Left lung (tissue), 10 donors: ENCODE results near the gene PERCC1. TPM values are rescaled to one million over a fixed set of nuclear protein-coding genes. Genes with fewer than 3 reads are reported as not detected.

ENCODE experiments used
- ATAC-seq: fragments of 200-7000 bp; cut with Tn5 transposase; one replicate; pipeline ENCODE4 v1.9.1; 2020; ENCODE audit warnings: moderate library complexity
- DNase-seq, 4 donors: peaks; one replicate each; pipeline ENCODE4 v3.0.0-alpha.2; 2013 to 2020
- H3K27ac ChIP-seq, 2 donors: fragments of 200-600 bp; sonication (generic) in 1 of 2; one replicate each; pipeline versions ENCODE4 v1.5.0 to v1.8.0; 2020 to 2021
- H3K27me3 ChIP-seq, 2 donors: fragments of 200-600 bp; sonication (generic) in 1 of 2; one replicate each; pipeline versions ENCODE4 v1.5.0 to v1.8.0; 2020 to 2021
- H3K36me3 ChIP-seq, 2 donors: fragments of 200-600 bp; sonication (generic) in 1 of 2; one replicate each; pipeline versions ENCODE4 v1.5.0 to v1.8.0; 2020 to 2021
- H3K4me1 ChIP-seq, 2 donors: fragments of 200-600 bp; one replicate each; pipeline ENCODE4 v1.8.0; 2021
- H3K4me3 ChIP-seq, 2 donors: fragments of 200-600 bp; sonication (generic) in 1 of 2; one replicate each; pipeline versions ENCODE4 v1.5.0 to v1.8.0; 2020 to 2021; ENCODE audit warnings: mild to moderate bottlenecking in 1 of 2
- H3K9me3 ChIP-seq, 2 donors: fragments of 200-600 bp; sonication (generic) in 1 of 2; one replicate each; pipeline versions ENCODE4 v1.5.0 to v1.8.0; 2020 to 2021
- CTCF ChIP-seq, 2 donors: fragments of 200-600 bp; sonication (generic) in 1 of 2; IDR thresholded peaks; one replicate each; pipeline versions ENCODE4 v1.5.0 to v1.8.0; 2021; ENCODE audit warnings: antibody characterized with exemption in 2 of 2
- intact Hi-C, 2 donors: fragments of 100-400 bp; cut with DNase I; formaldehyde crosslinking; loops; one replicate each; pipeline versions ENCODE4 v1.11.2 to v1.14.2; 2022
- polyA plus RNA-seq, 6 donors: library from polyadenylated mRNA; unstranded; fragments of 120-200 nt; gene quantifications; one replicate each; pipeline ENCODE4 v1.2.1, GENCODE V29; 2013; ENCODE audit not compliant: insufficient read length in 6 of 6
- total RNA-seq, 2 donors: library from RNA; stranded (reverse); fragmentation: NEBNext Ultra II Directional; extraction: Animal tissue kit (Norgen Biotek cat#: 25700); gene quantifications; one replicate each; pipeline ENCODE4 v1.2.1, GENCODE V29; 2021
- donor health status: DM: no; HTN: yes; CAD: no.
- donor health status: DM: no; HTN: no; CAD: no.

The PERCC1 gene
- total and polyA plus RNA-seq, 8 donors, result 0.31 to 4.4 (median 3.3) TPM; not detected in 1

- Histone ChIP-seq H3K4me1 (no peaks in the 10 kb centered on the region), H3K36me3 (no peaks in the 10 kb centered on the region), H3K27ac (no peak overlapping the region), H3K9me3 (no peaks in the 10 kb centered on the region), H3K27me3 (peaks cover 0 to 63% of the 10 kb centered on the region in 2 donors), H3K4me3 (no peak overlapping the region)
- intact Hi-C loops, result no loop called here
- ATAC-seq (no peak), DNase-seq (no peak)
- TF ChIP-seq CTCF (IDR thresholded peaks at IDR 0.05), result no peak
These were observed 592 bp upstream of the PERCC1 start for GRCh38 chr16:1430214-1430758.

- no peak for TF ChIP-seq CTCF (IDR thresholded peaks at IDR 0.05)
- H3K36me3 ChIP-seq, result no peaks in the 10 kb centered on the region
- H3K4me1 ChIP-seq, result no peaks in the 10 kb centered on the region
- no peak overlapping the region for H3K27ac ChIP-seq
- H3K4me3 ChIP-seq, result no peak overlapping the region
- H3K27me3 ChIP-seq, result peaks cover 0 to 63% of the 10 kb centered on the region in 2 donors
- DNase-seq (no peak), ATAC-seq (no peak)
- H3K9me3 ChIP-seq, result no peaks in the 10 kb centered on the region
- intact Hi-C loops, result no loop called here
These were observed 806 bp downstream of the PERCC1 start for GRCh38 chr16:1431497-1432270.

DNA sequence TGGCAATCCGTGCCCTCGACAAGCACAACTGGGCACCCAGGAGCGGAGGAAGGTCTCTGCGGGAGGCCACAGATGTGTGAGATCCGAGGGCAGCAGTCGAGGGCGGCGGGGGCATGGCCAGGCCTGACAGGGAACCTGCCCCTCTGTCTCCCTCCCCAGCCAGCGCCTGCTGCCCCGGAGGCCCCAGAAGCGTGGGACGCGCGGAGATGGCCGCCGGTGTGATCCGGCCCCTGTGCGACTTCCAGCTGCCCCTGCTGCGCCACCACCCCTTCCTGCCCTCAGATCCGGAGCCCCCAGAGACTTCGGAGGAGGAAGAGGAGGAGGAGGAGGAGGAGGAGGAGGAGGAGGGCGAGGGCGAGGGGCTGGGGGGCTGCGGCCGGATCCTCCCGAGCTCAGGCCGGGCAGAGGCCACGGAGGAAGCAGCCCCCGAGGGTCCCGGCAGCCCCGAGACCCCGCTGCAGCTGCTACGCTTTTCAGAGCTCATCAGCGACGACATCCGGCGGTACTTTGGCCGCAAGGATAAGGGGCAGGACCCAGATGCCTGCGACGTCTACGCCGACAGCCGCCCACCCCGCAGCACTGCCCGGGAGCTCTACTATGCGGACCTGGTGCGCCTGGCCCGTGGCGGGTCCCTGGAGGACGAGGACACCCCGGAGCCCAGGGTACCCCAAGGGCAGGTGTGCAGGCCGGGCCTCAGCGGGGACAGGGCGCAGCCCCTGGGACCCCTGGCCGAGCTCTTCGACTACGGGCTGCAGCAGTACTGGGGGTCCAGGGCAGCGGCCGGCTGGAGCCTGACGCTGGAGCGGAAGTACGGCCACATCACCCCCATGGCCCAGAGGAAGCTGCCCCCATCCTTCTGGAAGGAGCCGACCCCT, 1.7 kb downstream of the PERCC1 start:
- H3K36me3 ChIP-seq, result no peaks in the 10 kb centered on the region
- no peak for TF ChIP-seq CTCF (IDR thresholded peaks at IDR 0.05)
- DNase-seq (no peak), ATAC-seq (no peak)
- peak overlapping the region in 1 of 2 donors; percentile 13 for H3K4me3 ChIP-seq
- H3K27ac ChIP-seq, result no peak overlapping the region
- no peaks in the 10 kb centered on the region for H3K9me3 ChIP-seq
- intact Hi-C loops, result no loop called here
- H3K4me1 ChIP-seq, result no peaks in the 10 kb centered on the region
- peaks cover 0 to 63% of the 10 kb centered on the region in 2 donors for H3K27me3 ChIP-seq

DNA sequence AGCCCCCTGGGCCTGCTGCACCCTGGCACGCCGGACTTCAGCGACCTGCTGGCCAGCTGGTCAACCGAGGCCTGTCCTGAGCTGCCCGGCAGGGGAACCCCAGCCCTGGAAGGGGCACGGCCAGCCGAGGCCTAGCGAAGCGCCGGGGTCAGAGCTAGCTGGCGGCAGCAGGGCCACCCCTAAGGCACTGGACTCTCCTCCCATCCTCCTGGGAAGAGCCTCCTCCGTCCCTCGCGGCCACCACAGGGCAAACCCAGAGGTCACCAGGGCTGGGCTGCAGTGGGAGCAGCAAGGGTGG, 2.3 kb downstream of the PERCC1 start:
- Histone ChIP-seq H3K4me3 (peak overlapping the region in 1 of 2 donors; percentile 13), H3K4me1 (no peaks in the 10 kb centered on the region), H3K9me3 (no peaks in the 10 kb centered on the region), H3K27ac (no peak overlapping the region), H3K27me3 (peaks cover 0 to 61% of the 10 kb centered on the region in 2 donors), H3K36me3 (no peaks in the 10 kb centered on the region)
- no peak for DNase-seq
- intact Hi-C loops, result no loop called here
- TF ChIP-seq CTCF (IDR thresholded peaks at IDR 0.05), result no peak
- no peak for ATAC-seq

DNA sequence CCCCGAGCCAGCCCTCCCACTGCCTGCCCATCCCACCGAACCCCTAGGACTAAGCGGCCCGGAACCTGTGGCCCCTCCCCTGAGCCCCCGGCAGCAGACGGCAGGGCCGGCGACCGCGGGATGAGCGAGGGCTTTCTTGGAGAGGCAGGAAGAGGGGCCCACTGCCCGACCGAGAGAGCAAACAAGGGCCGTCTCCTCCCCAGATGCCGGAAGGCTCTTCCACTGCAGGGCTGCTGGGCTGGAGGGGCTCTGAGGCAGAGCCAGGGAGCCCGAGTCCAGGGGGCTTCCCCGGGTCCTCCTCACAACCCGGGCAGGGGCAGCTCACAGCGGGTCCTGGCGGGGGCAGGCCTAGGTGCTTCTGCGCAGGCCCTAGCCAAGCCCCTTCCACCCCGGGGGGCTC, 2.9 kb downstream of the PERCC1 start:
- no peaks in the 10 kb centered on the region for H3K9me3 ChIP-seq
- no peaks in the 10 kb centered on the region for H3K36me3 ChIP-seq
- H3K27ac ChIP-seq, result no peak overlapping the region
- DNase-seq (no peak), ATAC-seq (no peak)
- TF ChIP-seq CTCF (IDR thresholded peaks at IDR 0.05), result no peak
- no peaks in the 10 kb centered on the region for H3K4me1 ChIP-seq
- intact Hi-C loops, result no loop called here
- no peak overlapping the region for H3K4me3 ChIP-seq
- peaks cover 0 to 61% of the 10 kb centered on the region in 2 donors for H3K27me3 ChIP-seq
